HG02571 (cell line): Measurements from ENCODE around the gene ZNF282.
A peak's percentile ranks its signal among the peaks of the same experiment; 100 is the strongest.

Experiments
- ATAC-seq: cut with Tn5 transposase; IDR thresholded peaks from one replicate; pipeline ENCODE4 v1.9.1; 2021; ENCODE audit warnings: mild to moderate bottlenecking, moderate library complexity; ENCODE audit not compliant: unreplicated experiment

Gene ZNF282

DNA sequence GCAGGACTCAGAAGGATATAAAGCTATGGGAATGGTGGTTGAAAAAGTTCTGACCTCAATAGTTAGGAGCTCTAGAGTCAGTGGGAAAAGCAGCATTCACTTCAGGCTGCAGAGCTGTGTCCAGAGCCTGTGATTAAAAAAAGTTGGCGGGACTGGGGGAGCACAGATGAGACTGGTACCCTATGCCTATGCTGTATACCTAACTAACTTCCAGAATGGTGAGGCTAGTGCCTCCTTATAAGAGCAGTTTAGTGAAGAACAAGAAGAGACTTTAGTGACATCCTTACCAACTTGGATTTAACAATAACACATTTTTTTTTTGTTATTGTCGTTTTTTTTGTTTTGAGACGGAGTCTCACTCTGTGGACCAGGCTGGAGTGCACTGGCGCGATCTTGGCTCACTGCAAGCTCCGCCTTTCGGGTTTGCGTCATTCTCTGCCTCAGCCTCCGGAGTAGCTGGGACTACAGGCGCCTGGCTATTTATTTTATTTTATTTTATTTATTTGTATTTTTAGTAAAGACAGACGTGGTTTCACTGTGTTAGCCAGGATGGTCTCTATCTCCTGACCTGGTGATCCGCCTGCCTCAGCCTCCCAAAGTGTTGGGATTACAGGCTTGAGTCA is 6.6 kb upstream of the ZNF282 start:
- ATAC-seq, result no peak

DNA sequence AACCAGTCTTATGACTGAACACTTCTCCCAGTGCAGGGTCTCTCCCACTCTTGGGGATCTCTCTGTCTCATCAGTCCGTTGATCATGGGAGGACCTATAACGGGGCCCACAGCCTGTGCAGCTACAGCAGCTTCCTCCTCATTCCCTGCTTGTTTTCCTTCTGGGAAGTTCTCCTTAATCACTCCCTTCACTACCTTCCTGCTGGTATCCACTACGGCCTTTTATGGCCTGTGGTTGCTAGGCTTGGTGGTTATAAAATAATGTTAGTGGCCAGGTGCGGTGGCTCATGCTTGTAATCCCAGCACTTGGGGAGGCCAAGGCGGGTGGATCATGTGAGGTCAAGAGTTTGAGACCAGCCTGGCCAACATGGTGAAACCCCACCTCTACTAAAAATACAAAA is 3.5 kb upstream of the ZNF282 start:
- ATAC-seq, result no peak

DNA sequence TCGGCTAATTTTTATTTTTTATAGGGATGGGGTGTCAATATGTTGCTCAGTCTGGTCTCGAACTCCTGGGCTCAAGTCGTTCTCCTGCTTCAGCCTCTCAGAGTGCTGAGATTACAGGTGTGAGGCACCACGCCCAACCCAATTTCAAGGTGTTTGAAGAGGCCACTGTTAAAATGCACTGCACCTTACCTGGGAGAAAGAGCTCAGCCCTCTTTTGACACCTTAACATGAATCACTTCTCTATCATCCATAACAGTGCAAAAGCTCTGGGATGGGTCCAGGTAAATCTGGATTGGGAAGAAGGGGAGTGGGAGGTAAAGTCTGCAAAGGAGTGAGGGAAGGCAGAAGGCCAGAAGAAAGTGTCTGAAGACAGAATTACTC is 557 bp upstream of the ZNF282 start:
- ATAC-seq, result no peak

DNA sequence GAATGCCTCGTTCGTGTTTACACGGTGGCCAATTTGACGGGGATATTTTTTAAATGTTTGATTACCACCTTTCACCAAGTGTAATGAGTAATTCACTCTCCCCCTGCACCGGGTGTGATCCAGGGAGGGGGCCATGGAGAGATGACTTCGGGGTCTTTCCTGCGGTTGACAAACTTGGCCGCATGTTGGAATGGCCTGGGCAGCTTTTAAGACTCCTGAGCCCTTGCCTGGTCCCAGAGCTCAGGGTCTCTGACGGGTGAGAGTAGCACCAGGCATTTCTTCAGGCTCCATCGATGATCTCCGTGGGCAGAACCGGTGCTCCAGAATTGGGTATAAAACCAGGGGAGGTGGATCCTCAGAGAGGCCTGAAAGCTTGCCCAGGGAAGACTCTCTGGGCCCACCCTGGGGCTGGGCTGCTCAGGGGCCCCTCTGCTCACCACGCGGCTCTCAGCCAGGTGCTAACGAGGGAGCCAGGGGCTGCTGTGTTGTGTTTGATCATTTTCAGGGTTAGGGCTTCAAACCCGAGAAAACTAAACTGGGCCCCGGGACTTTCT is 882 bp downstream of the ZNF282 start:
- peak; percentile 12 for ATAC-seq

DNA sequence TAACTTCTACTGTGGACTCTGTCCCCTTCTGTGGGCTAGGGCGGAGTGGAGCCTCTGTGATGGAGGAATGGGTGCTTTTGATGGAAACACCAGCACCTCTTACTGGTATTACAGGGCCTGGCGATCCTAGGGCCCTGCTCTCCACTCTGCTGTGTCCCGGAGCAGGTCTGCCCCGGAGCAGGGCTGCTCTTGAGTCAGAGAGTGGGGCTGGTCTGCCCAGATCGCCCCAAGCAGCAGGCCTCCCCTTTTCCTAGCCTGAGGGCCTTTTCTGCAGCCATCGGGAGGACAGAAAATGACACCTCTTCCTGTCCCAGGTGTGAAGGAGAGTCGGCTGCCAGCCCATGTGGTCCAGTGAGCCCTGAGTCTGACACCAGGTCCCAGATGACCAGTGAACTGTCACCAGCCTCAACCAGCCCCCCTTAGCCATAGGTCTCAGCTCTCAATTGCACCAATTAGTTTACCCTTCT is 1.4 kb downstream of the ZNF282 start:
- no peak for ATAC-seq

DNA sequence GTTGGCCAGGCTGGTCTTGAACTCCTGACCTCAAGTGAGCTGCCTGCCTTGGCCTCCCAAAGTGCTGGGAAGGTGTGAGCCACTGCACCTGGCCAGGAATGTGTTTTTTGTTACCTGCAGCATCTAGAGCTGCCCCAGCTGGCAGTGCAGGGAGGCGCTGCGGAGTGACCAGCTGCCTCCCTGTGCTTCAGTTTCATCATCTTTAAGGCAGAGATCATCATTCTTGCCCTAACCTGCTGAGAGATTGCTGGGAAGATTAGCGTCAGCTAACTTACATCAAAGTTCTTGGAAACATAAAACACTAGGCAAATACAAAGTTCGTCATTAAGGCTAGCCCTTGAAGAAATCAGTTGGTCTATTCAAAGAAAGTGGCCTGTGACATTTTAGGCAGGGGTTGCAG is 2.3 kb downstream of the ZNF282 start:
- ATAC-seq, result no peak

DNA sequence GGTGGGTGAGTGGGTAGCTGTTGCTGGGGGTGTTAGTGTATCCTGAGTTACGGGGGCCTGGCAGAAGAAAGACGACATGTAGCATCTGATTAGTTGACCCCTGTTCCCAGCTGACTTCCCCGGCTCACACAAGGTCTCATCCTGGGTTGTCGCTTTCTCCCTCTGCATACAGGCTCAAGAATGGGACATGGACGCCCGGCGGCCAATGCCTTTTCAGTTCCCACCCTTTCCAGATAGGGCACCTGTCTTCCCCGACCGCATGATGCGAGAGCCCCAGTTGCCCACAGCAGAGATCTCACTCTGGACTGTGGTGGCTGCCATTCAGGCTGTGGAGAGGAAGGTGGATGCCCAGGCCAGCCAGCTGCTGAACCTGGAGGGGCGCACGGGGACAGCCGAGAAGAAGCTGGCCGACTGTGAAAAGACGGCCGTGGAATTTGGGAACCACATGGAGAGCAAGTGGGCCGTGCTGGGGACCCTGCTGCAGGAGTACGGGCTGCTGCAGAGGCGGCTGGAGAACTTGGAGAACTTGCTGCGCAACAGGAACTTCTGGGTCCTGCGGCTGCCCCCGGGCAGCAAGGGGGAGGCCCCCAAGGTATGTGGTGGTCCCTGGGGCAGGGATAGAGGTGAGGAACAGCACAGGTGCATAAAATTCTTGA is 2.9 kb downstream of the ZNF282 start:
- ATAC-seq, result no peak

DNA sequence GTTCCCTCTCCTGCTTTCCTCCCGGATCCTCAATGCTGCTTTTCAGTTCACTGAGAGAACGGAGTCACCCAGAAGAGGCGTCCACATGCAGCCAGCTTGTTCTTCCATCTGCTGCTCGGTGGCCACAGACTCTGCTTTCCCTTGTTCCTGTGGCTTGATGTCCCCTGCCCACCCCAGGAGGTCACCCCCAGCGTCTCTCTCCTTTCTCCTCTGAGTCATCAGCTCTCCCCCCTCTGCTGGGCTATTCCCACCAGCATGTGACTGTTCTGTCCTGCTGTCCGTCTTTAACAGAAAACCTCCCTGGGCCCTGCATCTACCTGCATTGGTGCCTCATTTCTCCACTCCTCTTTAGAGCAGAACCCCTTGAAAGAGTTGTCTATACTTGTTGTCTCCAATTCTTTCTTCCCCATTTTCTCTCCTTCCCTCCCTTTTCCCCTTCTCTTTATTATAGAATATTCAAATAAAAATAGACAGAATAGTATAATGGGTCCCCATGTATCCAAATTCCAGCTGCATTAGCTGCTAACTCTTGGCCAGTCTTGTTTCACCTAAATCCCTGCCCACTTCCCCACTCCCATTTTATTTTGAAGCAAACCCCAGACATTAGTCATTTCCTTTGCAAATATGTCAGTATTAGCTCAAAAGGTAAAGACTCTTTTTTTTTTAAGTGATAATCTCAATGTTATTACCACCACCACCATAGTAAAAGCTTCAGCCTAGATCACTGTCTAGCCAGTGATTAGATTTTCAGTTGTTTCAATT is 4.1 kb downstream of the ZNF282 start:
- ATAC-seq, result no peak

DNA sequence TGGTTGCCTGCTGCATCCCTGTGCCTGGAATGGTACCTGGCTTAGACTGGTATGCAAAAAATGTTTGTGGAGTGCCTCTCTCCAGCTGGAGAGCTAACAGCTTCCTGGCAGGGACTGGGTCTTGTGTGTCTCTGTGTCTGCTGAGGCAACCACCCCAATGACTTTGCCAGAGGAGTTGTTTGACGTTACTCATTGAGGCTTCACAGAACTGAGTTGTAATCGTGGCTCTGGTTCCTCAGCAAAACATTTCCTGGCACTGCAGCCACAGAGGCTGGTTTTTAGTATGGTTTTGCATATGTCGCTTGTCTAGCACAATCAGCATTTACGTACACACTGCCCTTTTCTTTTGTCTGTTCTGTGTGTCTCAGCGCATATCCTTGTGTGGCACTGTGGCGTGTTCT is 7.5 kb downstream of the ZNF282 start:
- no peak for ATAC-seq

DNA sequence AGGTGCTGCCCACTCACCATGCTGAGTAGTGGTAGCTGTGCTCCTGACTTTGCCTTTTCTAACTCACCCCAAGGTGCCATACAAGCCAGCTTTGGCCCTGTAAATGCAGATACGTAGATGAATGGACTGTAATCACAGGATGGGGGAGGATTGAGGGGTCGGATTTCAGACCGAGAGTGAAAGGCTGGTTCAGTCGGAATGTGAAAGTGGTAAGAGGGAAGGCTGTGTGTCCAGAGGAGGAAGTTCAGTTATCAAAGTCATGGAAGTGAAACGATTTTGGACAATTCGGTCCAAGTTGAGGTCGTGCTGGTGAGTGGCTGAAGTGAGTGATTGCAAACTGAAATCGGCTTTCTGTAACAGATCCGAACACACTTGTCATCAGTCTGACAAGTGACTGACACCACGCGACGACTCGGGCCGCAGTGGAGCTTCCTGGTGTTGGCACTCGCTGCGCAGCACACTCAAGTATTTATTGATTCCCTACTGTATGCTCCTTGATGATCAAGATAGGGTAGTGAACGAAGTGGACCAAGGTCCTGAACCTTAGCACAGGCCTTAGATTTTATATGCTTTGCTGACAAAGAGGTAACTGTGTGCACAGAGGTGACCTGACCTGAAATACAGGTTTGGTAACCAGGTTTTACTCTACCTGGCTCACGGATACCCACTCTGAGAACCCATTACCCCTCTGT is 10.5 kb downstream of the ZNF282 start:
- no peak for ATAC-seq

DNA sequence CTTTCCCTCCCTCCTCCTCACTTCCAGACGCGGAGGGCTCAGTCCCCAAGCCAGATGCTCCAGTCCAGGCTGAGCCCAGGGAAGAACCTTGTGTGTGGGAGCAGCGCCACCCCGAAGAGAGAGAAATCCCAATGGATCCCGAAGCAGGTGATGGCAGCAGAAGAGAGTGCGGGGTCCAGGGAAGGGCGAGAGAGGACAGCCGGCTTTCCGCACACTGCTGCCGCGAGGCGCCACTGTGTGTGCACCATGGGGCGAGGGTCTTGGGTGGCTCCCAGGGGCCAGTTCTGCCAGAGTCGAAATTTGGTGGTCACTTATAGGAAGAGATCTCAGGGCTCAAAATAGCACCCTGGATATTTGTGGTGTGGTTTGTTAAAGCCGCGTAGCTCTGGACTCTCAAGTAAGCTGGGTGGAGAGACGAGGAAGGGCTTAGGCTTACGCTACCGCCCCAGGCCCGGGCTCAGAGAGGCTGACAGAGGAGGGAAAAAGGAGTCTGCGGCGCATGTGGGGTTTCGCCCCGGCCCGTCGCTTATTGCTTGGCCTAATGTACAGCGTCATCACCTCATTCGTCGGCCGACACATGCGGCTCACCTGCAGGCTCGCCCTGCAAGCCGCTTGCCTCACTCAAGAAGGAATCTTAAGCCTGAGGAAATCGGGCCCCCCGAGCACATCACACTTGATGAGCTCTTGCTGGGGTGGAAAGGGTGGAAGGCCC is 12.1 kb downstream of the ZNF282 start:
- ATAC-seq, result no peak

DNA sequence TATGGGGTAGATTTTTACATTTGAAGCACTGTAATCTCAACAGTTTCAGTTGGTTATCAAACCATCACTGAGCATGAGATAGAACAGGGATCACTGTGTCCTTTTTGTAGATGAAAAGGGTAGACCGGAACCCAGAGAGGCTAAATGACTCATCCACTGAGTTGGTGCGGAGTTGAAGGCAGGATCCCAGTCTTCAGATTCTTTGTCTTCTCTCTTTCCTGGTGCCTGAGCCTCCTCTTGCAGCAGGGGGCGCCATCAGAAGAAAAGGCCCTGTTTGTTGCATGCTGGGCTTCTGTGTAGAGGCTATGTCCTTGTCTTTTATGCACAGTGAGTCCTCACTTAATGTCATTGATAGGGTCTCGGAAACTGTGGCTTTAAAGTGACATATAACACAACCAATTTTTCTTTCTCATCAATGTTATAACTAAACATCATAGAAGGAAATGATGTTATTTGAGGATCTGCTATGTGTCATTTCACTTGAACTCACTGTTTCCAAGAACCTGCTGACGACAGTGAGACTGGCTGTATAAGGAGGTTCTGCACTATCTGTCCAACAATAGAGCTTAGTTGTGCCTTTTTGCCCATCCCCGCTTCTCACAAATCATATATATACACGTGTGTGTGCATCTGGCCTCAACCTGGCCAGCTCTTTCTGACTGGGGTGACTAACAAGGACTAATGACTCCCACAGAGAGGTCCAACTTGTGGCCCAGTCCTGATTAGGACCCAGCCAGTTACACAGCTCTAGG is 14.3 kb downstream of the ZNF282 start:
- ATAC-seq, result peak; percentile 56

DNA sequence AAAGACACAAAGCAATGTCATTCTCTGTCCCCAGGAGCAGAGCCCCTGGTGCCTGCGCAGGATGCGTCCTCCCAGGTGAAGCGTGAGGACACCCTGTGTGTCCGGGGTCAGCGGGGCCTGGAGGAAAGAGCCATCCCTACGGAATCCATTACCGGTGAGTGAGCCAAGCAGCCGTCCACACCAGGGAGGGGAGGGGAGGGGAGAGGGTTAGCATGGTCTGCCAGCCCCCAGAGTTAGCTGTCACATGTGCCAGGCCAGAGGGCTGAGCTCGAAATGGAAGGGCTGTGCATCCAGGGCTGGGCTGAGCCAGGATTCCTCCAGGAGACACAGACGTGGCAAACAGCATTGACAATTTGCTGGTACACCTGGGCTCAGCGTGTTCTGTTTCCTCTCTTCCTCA is 15.2 kb downstream of the ZNF282 start:
- no peak for ATAC-seq

DNA sequence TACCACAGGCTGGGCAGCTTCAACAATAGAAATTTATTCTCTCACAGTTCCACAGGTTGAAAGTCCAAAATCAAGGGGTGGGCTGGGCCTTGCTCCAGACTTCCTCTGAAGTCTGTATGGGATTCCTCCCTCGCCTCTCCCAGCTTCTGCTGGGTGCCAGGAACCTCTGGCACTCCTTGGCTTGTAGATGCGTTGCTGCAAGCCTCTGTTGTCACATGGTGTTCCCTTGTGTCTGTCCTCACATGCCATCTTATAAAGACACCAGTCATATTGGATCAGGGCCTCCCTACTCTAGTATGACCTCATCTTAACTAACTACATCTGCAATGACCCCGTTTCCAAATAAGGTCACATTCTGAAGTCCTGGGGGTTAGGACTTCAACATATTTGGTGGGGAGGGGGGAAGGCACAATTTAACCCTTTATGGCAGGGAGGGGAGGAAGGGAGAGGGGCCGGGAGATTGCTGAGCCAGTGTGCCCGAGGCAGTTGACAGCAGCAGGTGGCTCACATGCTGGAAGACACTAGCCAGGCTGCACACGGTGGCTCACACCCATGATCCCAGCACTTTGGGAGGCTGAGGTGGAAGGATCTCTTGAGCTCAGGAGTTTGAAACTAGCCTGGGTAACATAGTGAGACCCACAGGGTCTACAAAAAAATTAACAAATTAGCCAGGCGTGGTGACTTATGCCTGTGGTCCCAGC is 18.8 kb downstream of the ZNF282 start:
- no peak for ATAC-seq

DNA sequence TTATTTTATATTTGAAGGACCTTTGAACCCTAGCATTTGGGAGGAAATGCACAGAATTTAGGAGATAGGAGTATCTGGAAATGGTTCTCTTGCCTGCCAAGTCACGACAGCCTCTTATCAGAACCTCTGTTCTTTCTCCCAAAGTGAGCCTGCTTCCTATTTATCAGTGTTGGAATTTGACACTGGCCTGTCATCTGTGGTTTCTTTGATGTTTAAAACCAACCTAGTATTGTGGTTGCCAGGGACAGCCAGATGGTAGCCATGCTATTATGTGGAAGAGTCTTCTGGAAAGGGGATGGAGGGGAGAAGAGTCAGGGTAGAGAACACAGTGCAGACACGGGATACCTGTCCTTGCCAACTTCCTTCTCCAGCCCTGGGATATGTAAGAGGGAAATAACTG is 21.1 kb downstream of the ZNF282 start:
- no peak for ATAC-seq

DNA sequence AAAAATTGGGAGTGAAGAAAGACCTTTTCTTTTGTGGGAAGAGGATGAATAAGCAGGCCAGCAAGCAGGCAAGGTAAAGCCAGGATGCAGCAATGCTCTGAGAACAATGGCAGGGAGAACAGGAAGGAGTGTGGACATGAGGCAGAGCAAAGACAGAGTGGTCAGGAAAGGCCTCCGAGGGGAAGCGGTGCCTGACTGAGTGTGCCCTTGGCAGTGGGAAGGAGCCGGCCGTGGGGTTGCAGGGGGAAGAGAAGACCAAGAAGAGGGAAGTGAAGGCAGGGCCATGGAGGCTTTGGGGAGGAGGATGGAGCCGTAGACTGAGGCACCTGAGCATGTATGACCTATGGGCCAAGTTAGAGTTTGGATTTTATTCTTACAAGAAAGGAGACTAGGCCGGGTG is 22.2 kb downstream of the ZNF282 start:
- no peak for ATAC-seq

DNA sequence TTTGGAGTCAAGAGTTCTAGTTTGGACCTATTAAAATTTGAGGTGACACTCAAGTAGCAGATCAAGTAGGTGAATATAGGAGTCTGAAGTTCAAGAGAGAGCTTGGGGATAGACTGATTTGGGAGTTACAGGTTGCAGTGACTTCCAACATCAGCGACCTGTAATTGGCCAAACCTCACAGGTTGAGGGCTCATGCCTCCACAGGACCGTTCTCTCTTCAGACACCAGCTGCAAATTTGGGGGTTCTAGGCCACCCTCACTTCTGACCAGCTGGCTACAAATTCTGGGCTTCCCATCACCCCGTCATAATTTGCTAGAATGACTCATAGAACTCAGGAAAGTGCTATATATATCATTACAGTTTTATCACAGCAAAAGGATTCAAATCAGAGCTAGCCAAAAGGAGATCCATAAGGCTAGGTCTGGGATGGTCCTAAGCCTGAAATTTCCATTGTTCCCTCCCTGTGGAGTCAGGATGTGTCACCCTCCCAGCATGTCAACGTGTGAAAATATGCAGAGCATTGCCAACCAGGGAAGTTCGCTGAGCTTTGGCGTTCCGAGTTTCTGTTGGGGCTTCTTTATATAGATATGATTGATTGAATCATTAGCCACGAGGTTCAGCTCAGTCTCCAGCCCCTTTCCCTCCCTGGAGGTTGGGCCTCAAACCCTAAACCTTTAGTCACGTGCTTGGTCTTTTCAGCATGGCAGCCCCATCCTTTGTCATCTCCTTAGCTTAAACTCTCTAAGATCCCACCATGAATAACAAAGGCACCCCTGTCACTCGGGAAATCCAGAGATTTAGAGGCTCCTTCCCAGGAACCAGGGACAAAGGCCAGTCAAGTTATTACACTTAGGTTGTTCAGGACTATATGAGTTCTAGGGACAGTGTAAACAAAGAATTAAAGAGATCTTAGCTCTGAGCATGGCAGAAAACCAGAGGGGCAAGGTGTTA is 23.4 kb downstream of the ZNF282 start:
- no peak for ATAC-seq

DNA sequence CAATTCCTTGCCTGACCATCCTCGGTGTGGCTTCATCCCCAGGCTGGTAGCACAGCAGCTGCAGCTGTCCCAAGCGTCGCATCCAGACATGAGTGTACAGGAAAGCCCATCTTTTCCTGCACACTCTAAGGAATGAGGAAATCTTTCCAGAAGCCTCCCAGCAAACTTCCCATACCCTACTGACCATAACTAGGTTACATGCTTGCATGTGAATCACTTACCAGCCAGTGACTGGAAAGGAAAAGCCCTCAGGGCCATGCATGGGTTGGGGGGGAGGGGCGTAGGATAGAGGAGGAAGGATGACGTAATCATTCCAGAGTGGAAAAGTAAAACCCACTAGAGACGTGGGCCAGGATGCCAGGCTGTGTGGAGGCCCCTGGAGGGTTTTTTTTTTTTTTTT is 25.2 kb downstream of the ZNF282 start:
- no peak for ATAC-seq
